ENCODE data around the gene TBC1D16.

Gene TBC1D16

GRCh38 chr17:80025140-80025539, 10.5 kb downstream of the TBC1D16 start:
- no peak for DNase-seq (ENCODE audit: low read depth, low spot score)

- no peak for DNase-seq (ENCODE audit: low read depth, low spot score)
Measured at GRCh38 chr17:80024206-80024972, 11.3 kb downstream of the TBC1D16 start.

- DNase-seq (ENCODE audit: low read depth, low spot score), result no peak
Measured at GRCh38 chr17:80023481-80024205, 12.0 kb downstream of the TBC1D16 start.

DNA sequence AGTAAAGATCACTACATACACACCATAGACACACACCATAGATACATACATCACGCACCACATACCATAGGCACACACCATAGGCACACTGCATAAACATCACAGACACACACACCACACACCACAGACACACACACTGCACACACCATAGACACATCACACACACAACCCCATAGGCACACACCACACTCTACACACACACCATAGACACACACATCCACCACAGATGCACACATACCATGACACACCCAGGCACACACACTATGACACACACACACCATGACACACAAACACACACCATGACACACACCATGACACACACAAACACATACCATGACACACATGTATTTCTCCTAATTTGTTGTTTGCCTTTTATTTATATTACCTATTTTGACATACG, 14.1 kb downstream of the TBC1D16 start:
- DNase-seq (ENCODE audit: low read depth, low spot score), result no peak

GRCh38 chr17:80018917-80019651, 16.6 kb downstream of the TBC1D16 start:
- no peak for DNase-seq (ENCODE audit: low read depth, low spot score)

DNA sequence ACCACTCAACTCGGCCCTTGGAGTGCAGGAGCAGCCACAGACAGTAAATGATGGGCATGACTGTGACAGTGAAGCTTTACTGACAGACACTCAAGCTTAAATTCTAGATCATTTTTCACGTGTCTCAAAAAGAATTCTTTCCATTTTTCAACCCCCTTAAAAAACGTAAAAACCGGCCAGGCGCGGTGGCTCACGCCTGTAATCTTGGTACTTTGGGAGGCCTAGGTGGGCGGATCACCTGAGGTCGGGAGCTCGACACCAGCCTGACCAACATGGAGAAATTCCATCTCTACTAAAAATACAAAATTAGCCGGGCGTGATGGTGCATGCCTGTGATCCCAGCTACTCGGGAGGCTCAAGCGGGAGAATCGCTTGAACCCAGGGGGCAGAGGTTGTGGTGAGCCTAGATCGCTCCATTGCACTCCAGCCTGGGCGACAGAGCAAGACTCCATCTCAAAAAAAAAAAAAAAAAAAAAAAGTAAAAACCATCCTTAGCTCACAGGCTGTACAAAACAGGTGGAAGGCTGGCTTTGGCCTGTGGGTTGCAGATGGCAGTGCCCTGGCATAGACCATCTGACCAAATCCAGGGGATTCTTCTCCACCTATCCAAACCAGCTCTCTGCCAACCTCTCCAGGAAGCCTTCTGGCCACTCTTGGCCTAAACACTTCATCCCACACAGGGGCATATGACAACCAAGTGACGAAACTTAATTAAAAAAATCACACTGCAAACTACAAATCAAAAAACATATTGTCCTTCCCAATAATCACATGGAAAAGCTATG, 18.3 kb downstream of the TBC1D16 start:
- DNase-seq (ENCODE audit: low read depth, low spot score), result no peak

DNA sequence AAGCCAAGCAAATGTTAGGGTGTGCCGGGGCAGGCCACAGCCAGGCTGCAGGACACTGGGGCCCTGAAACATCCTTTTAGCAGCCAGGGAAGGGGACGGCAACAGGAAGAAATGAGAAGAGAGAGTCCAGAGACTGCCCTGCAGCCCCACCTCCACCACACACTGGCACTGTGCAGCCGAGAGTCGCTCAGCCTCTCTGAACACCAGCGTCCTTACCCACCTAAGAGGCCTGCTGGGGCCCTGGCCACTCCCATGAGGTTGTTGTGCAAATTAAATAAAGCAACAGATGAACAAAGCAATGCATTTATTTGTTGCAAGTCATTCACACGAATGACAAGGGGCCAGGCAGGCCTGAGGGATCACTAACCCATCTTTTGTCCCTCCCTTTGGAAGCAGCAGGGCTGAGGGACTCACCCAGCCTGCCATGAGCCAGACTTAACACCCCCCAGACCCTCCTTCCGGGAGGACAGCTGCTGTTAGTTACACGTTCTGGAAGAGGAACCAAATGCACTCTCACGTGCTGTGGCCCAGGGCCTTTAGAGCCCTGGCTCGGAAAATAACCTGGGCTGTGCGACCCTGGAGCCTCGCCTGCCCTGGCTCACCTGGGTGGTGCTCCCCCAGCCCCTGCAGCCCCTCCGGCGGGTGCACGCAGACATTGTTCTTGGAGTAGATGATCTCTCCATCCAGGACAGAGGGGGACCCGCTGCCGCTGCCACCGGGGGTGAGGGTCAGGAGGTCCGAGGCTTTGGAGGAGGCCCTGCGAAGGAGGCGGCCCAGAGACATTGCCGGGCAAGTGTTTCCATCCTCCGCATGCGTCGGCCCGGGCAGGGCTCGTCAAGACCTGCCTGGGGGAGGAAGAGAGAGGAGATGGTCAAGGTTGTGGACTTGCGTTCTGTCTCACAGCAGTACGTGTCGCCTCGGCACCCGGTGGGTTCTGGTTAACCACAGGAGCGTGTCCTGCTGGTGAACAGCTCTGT, 22.6 kb downstream of the TBC1D16 start:
- DNase-seq (ENCODE audit: low read depth, low spot score), result no peak

DNA sequence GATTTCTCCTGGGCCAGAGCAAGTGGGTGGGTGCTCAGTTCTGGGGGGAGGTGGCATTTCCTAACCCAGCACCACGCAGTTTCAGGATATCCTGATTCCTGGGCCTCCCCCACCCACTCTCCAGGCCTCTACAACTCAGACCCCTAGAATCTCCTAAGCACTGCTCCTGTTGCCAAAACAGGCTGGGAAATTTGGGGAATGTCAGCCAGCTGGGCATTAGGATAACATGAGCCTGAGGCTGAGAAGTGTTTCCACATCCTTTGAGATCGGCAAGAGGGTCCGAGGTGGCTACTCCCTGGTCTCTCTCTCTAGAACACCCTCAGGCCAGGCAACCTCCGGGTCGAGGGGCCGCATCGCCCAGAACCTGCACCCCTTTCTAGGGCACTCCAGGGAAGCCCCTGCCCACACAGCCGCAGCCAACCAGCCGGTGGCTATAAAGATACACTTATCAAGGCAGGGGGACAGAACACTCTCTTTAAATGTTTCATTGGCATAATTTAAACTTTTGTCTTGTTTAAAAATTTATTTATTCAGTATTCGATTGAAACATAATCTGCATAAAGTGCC, 23.6 kb downstream of the TBC1D16 start:
- no peak for DNase-seq (ENCODE audit: low read depth, low spot score)

DNA sequence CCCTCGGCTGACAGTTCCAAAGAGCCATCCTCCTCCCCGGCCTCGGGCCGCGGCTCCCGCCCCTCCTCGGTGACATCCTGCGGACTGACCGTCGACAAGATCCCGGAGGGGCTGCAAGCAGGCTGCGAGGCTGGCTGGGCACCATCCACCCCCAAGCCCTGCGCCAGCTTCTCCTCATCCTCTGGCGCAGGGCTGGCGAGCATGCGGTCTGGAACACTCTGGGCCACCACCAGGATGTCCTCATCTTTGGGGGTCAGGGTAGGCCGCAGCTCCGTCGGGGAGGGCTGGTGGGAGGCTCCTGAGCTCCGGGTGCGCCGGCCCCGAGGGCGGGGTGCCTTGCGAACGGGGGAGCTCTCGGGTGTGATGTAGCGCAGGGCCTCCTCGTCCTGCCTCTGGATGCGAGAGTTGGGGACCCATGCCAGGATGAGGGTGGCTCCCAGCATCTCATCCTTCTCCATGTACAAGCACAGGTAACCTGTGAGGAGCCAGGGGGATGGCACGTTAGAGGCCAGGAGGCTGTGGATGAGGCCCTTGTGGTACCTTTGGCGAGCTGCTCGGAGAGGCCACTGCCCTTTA, 25.3 kb downstream of the TBC1D16 start:
- no peak for DNase-seq (ENCODE audit: low read depth, low spot score)

DNA sequence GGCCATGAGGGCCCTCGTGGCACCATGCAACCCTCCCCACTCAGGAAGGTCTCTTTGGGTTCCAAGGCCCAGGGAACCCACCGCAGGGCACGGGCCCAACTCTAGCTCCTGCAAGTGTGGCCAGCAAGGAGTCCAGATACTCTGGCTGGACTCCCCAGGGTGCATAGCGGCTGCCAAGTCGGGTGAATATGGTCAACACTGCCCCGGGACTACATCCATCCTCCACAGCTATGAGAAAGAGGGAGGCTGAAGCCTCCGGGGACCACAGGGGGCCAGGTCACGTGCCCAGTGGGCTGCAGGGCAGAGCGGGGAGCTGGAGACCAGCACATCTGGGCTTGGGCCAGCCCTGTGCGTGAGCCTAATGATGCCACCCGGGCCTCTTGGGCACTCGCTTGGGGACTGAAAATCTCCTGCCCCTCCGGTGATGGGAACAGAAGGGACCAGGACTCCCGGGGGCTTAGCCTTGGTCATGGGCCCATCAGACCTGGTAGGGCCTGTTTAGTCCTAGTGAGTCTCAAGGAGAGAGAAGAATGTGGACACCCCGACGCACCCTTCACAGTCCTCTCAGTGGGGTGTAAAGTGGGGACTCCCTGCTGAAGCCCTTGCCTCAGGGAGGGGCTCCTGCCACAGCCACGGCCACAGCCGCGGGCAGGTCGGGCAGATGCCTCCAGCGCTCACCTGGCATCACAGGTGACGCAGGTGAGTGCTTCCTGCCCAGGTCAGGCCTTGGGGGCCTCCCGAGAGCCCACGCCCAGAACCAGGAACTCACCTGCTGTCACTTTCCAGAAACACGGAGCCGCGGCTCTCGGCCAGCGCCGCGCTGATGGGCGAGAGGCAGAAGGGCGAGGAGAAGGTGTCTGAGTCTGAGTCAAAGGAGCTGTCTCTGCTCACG, 26.0 kb downstream of the TBC1D16 start:
- no peak for DNase-seq (ENCODE audit: low read depth, low spot score)

GRCh38 chr17:80008848-80009247, 26.8 kb downstream of the TBC1D16 start:
- no peak for DNase-seq (ENCODE audit: low read depth, low spot score)

DNA sequence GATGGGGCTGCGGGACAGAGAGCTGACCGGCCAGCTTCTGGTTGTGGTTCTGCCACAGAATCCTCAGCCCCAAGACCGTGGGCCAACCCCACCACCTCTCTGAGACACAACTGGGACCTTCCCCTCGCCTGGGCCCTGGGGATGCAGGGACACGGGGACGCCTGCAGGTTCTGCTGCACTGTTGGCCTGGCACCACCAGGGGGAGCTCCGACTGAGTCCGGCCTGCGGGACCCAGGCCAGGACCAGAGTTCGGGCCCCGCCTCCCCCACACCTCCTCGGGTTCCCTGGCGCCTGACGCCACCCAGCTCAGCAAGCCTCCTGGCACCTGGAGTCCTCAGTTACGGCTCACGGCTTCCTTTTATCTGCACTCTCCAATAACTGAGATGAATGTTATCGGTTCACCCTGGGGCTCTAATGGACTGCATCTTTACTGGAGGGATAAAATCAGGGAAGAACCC, 27.3 kb downstream of the TBC1D16 start:
- DNase-seq (ENCODE audit: low read depth, low spot score), result peak; percentile 63

GRCh38 chr17:80007939-80008338, 27.7 kb downstream of the TBC1D16 start:
- no peak for DNase-seq (ENCODE audit: low read depth, low spot score)

DNA sequence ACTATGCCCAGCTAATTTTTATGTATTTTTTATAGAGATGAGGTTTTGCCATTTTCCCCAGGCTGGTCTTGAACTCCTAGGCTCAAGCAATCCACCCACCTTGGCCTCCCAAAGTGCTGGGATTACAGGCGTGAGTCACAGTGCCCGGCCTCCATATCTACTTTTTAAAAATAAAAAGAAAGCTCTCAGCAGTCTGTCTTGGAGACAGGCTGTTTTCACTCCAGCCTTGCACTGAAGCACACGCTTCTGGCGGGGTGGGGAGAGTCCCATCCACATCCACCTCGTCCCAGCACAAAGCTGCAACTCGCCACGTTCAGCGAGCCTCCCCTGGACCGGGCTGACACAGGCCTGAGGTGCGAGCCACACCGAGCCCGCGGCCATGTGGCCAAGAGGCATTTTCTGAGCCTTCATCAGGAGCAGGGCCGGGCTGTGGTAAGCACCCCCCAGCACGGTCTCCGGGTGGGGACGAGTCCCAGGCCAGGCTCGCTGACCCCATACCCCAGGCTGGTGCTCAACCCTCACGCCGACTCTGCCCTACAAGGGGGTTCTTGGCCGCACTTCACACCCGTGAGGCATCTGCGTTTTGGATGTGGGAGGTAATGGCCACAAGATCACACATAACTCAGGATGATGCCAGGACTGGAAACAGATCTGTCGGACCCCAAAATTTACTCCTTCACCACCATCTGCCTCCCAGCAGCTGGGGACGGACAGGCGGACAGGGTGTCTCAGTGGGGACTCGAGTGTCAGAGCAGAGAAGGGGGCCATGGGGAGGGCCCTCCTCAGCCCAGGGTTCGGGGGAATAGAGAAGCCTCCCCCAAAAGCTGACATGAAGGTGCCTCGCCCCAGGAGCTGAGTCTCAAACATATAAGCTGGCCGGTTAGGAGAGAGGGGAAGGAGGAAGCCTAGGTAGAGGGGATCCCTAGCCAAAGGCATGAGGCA, 28.6 kb downstream of the TBC1D16 start:
- no peak for DNase-seq (ENCODE audit: low read depth, low spot score)

DNA sequence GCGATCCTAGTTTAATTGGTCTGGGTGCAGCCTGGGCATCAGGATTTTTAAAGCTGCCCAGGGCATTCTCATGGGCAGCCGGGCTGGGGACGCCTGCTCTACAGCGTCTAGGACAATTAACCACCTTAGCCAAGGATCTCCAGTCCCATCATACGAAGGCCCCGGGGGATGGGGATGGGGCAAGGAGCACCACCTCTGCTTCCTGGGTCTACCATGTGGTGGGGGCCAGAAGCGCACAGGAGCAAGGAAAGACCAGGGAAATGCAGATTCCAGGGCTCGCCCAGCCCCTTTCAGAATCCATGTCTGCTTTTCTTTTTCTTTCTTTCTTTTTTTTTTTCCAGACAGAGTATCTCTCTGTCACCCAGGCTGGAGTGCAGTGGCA, 29.3 kb downstream of the TBC1D16 start:
- DNase-seq (ENCODE audit: low read depth, low spot score), result no peak

DNA sequence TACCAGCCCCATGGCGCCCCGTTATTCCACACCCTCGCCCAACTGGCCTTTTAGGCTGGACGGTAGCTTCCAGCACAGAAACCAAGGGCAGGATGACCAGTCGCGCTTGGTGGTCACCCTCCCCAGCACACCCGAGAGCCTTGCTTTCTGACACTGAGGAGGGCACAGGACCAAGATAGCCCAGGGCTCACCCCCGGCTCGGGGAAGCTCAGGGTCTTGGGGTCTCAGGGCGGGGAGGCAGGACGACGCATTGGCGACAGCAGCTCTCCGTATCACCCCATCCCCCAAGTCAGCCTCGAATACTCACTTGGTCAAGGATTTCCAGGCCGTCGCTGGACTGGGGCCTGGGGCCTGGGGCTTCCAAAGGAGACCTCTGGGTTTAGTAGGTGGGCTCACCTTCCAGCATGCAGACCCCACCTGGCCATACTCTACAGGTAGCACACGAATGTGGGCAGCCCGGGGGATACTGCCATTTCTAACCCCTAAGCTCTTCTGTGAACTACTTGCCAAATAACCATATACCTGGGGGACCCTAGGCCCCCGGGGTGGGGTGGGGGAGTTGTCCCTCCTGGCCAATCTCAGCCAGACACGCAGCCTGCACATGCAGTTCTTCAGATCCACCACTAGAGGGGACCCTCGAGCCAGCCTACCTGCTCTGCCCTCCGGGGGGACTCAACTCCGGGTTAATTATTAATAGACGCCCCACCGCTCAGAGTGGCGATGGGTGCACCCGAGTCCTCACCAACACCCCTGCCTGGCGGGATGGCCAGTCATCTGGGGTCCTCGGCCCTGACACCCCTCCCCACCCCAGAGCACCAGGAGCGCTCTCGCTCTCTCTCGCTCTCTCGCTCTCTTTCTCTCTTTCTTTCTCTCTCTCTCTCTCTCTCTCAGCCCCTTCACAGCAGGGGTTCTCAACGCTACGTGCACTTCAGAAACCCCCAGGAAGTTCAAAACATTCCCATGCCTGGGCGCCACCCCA, 30.0 kb downstream of the TBC1D16 start:
- DNase-seq (ENCODE audit: low read depth, low spot score), result peak; percentile 25
